Measurements from ENCODE around the gene NT5C1B.

NT5C1B gene

DNA sequence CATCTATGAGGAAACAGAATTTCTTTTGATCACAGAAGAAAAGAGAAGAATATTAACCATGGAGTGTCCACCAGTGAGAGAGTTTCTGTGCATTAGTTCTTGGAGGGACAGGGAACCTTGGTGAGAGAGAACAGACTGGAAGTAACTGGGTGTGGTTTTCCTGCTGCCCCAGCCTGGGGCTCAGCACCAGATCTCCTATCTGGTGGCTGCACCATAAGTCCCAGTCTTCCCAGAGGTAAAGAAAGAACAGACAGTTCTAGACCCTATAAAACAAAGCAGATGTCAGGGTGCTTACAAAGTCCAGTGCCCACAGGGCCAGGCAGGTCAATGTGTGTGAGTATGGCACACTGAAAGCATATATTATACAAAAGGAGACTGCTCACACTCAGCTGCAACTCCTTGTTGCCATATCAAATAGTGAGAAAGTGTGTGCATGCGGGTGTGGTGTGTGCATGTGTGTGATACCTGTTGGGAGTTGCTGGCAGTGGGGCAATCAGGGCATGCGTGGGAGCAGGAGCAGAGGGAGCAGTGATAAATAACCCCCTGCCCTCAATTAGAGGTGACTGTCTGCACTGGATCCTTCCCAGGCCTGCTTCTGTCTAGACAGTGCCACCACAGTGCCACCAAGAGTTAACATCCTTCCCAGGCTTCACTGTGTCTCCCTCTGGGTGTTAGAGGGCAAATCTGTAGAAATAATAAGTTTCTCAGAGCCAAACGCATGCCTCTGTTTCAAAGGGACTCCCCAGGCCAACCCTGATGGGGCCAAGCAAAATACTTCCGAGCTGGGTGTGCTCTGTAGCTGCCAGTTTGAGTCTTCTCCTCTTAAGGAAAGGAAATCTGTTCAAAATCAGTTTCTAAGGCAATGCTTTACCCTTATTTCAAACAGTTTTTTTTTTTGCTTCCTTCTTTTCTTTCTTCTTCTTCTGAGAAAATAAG is 74.6 kb downstream of the NT5C1B start:
- no peak for DNase-seq (ENCODE audit: low read depth)

Data from activated T-helper 1 cell treated with Interleukin-2 at 50 U/mL for 16 hours (primary cell).